Stimulated activated CD4-positive, alpha-beta T cell treated with anti-CD3 and anti-CD28 coated beads, Interleukin-12 subunit alpha, Interleukin-12 subunit beta, amount 100 ng/mL, for 48 hours (primary cell): ENCODE results near the gene PAX5.

ENCODE experiments used
- DNase-seq, 3 donors: peaks; one replicate each; pipeline ENCODE4 v3.0.0-alpha.2; 2020; ENCODE audit warnings: low read depth in 2 of 3, low spot score in 1 of 3

PAX5 gene

DNA sequence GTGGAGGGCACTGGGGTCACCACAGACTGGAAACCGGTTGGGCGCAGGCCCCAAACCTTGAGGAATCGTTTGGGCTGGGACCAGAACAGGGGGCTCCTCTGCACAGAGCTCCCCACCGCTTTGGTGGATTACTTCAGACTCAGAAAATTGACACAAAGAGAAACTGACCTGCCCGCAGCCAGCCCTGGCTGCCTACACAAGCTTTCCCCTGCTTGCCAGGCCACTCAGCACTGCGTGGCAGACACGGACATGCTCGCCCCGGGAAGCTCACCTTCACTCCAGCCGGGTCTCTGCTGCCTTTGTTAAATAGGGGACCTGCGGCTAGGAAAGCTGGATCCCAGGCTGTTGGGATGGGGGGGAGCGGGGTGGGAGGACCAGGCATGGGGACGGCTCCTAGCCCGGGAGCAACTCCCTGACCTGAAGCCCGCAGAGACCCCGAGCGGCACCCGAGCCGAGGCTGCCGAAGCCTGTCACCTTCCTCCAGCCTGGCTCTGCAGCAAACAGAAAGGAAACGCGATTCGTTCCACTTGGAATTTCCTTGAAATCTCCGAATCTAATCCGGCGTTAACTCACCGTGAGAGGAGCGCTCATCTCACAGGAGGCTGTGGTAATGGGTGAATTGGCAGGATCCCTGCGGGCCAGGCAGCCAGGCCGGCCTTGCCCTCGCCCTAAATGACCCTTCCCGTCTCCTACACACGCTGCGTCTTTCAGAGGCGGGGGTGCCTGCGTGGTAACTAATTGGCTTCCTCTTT is 8.8 kb downstream of the PAX5 start:
- no peak for DNase-seq

DNA sequence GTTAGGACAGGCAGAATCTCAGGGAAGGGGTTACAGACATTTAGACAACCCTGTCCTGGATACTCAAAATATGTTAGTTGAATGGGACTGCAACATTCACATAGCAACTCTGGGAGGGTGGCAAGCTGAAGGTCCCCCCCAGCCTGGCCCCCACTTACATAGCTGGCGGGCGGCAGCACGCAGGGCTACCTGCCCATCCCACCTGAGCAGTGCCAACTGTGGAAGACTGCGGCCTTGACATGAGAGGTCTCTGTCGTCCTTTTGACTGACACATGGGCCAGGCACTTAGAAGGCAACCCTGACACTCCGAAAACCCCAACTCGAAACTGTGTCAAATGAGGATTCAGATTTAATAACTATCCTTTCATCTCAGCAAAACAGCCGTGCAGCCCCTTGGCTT is 16.5 kb downstream of the PAX5 start:
- DNase-seq, result no peak

DNA sequence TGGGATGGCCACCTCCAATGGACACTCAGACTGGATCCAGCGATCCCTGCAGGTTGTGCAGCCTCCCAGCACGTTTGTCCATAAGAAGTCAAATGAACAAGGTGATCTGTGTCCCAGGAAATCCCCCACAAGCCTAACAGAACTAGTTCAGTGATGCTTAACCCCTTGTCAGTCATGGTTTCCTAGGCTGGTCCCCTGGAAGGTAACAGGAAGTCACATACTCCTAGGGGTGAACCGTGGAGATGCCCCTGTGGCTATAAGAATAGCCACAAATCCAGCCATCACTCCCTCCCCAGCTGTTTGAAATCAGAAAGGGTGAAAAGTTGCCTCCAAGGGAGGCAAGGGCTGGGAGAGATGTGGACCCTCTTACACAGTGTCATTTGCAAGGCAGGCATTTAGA is 22.5 kb downstream of the PAX5 start:
- DNase-seq, result no peak

DNA sequence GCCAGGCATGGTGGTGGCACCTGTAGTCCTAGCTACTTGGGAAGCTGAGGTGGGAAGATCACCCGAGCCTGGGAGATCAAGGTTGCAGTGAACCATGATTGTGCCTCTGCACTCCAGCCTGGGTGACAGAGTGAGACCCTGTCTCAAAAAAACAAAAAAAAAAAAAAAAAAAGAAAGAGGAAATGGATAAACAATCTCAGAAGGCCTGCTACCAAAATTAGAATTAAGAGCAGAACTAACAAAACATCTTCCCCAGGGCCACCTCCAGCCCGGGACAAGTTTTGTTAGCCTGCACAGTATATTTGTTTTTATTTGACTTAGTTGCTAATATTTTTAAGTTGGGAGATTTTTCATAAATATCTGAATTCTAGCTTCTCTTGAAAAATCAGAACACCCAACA is 23.1 kb downstream of the PAX5 start:
- no peak for DNase-seq

DNA sequence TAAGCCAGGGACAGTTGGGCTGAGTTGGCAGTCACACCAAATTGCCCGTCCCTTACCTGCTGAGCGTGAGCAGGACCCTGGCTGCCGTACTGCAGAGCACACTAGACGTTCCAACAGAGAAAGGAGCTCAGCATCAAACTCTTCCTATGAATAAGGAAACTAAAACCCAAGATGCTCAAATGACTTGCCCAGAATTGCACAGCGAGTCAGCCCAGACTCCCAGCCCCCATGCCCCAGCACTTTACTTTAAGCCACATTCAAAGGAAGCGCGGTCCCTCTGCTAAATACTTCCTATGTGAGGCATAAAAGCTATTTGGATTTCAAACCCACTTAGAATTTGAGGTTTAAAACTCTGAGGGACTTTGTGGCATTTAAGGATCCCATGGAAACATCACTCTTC is 23.9 kb downstream of the PAX5 start:
- no peak for DNase-seq

DNA sequence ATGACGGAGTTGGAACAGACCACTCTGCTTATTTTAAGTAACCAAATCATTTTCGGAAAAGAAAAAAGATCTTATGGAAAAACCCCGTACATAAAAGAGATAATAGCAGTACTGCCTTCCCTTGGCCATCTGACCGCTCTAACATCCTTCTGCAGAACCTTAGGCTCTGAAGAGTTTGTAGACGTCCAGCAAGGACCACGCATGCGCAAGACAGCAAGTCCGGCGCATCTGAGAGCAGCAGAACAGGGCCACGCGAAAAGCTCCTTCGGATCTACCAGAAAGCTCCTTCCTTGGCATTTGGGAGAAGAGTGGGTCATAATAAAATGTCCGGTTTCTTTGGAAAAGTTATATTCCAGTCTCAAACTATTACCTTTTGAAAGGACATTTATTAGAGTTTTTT is 26.8 kb downstream of the PAX5 start:
- DNase-seq, result no peak

DNA sequence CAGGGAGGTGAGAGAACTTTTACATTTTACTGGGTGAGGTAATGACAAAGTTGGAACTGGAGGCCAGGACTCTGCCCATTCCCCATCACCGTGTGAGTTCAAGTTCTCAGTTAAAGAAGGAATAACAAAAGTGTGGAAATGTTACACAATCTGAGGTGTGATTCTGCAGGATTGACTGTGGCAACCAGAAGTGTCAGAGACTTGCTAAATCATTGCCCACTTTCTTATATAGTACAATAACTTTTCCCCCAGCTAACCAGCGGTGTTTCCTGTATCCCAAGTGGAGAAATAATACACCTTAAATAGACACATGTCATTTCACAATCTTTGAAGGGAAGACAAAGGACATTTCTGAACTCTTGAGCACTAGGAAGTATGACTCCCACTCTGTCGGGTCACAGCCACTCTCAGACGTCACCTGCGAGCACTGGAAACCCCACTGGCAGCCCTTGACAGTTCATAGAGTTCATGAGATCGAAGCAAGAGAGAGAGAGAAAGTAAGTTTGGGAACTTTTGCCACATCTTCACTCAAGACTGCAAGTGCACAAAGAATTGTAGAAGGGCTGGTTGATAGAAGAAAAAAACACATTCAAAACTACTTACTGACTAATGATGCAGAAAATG is 28.4 kb downstream of the PAX5 start:
- DNase-seq, result no peak

DNA sequence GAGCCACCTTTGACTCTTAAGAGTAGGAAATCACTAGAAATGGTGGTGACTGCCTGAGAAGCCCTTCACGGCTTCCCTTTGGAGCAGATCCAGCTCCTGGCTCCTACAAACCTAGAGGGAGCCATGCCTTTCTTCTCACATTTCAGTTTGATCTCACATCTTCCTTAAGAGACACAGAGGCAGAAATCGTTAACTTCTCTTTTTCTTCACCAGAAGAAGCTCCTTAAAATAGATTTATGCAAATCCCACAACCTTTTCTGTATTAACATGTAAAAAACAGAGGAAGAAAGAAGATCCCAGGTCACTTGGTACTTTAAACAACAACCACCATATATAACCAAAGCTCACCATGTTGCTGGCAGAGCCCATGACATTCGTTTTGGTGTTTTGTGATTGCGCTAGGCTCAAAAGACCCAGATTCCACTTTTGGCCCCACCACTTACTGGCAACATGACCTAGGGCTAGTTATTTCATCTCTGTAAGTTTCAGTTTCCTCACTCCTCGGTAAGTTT is 29.6 kb downstream of the PAX5 start:
- DNase-seq, result no peak

DNA sequence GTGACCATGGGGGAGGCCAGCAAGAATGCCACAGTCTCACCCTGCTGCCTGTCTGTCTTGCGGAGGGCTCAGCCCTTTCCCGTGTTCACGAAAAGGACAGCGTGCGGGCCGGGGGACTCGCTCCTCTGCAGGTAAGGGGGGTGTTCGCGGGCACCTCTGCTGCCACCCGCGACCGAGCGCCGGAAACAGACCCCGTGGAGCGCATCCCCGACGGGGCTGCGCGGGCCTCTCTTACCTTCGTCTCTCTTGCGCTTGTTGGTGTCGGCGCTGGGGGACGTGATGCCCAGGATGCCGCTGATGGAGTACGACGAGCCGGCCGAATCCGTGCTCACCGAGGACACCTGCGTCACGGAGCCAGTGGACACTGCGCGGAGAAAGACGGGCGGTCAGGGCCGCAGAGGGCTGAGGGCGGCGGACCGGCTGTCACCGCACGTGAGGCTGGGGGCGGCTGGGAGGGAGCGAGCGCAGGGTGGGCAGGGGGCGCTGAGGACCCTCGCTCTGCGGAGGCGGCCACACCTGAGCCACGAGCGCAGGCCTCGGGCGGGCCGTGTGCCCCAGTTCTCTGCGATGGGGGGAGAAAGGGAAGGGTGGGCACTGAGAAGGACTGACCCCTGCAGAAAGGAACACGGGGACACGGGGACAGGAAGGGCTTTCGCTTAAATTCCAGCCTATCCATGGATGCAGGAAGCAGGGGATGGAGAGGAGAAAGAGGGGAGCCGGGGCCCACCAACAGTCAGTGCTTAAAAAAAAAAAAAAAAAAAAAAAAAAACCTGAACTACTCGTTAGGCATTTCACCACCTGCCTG is 31.5 kb downstream of the PAX5 start:
- DNase-seq, result no peak

DNA sequence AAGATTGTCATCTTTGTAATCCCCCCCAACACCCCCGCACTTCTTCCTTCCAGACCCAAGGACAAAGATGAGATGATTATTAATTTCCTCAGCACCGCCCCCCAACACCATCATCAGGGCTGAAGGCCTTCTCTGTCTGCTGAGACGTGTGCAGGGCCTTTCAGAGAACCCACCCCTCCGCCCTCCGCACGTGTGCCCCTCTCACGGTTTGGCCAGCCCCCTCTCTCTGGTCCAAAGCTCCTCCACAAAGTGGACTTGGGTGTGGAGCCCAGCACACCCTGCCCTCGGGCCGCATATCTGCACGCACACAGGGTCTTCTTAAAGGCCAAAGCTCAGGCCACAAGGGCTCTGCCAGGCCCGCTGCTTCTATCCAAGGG is 32.0 kb downstream of the PAX5 start:
- no peak for DNase-seq

DNA sequence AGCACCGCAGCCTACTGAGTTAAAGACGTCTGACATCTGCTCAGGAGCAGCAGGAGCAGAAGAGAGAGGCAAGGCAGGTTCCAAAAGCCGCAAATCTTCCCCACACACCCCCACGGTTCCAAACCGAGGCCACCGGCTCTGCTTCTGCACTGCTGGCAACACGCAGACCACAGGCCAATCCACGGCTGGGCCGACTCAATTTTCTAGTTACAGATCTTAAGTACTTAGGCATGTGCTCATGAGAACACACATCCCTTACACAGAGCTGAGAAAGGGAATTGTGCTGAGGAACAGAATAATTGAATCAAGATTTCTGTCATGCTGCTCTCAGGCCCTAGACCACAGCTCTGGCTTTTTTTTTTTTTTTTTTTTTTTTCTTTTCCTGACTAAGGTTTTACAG is 32.6 kb downstream of the PAX5 start:
- DNase-seq, result no peak

DNA sequence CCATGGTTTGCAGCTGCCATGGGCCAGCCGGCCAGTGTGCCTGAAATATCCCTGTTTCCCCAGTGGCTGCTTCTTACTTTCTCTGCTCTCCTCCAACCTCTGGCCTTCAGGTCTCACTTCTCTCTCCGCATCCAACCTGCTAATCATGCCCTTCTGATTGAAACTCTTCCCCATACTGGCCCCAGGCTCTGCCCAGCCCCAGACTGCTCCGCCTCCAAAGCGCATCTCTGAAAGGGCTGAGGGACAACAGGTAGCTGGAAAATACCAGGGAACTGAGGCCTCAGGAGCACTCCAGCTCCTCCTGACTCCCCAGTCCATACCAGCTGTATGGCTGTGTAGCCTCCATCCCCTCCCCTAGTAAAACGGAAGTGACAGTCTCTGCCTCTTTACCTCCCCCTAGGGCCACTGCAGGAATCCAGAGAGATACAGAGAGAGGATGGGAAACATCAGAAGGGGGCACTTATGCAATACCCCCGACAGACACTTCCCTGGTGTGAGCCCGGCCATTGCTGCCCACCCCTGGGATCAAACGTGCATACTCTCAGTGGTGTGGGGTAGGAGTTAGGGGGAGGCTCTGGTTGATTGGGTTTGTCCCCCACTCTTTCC is 34.2 kb downstream of the PAX5 start:
- no peak for DNase-seq

DNA sequence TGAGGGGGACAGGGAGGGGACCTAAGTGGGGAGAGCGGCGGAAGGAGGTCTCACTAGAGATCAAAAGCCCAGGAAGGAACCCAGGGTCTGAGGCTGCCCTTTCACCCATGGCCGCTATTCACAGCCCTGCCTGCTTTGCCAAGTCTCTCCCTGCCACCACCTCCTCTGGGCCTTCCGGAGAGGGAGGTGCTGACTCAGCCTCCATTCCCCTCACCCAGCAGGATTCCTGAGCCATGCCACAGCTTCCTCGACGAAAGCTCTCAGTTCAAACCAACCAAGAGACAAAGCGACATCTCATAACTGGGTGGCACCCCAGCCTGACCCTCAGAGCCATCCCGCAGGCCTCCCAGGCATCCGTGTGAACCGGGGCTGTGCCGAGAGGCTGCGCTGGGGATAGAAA is 36.7 kb downstream of the PAX5 start:
- no peak for DNase-seq

DNA sequence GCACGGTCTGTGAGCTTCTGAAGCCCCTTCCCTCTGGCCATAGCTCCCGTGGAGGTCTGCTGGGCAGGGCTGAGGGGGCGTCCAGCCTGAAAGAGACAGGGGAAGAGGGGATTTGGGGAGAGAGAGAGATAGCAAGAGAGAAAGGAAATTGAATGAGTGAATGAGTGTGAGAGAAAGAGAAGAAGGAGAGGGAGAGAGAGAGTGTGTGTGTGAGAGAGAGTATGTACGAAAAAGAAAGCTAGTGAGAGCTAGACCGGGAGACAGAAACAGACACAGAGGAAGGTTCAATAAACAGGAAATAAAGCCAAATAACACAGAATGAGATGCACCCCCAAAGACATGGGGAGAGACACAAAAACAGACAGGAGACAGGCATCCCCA is 37.4 kb downstream of the PAX5 start:
- DNase-seq, result no peak

DNA sequence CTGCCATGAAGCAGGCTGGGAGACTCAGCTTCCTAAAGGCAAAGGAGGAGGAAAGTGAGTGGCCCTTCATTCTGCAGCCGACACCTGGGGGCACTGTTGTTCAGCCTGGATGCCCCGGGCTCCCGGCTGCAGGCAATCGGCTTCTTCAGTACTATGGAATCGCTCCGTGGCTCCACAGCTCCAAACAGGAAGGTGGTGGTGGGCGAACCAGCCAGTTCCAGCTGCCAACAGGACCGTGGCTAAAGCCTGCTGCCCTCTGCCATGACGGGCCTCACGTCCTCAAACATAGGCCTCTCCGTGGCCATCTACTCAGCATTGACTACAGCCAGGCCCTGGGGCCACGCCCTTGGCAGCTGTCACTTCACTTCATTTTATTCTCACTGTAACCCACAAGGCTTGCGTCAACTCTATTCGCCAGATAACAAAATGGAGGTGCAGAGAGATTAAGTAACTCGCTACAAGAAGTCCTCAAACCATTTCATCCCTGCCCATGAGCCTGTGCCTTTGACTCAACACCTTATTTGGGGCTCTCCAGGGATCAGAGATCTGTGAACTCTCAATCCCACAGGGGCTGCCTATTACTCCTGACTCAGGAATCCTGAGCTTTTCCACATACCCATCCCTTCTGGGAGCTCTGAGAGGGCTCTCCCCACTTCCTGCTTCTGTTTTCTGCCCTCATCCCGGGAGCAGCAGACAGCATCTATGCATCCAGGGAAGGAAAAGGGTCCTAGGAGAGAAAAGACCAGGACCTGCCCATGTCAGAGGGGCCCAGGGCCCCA is 38.0 kb downstream of the PAX5 start:
- DNase-seq, result peak; percentile 23 to 48 (median 41)

DNA sequence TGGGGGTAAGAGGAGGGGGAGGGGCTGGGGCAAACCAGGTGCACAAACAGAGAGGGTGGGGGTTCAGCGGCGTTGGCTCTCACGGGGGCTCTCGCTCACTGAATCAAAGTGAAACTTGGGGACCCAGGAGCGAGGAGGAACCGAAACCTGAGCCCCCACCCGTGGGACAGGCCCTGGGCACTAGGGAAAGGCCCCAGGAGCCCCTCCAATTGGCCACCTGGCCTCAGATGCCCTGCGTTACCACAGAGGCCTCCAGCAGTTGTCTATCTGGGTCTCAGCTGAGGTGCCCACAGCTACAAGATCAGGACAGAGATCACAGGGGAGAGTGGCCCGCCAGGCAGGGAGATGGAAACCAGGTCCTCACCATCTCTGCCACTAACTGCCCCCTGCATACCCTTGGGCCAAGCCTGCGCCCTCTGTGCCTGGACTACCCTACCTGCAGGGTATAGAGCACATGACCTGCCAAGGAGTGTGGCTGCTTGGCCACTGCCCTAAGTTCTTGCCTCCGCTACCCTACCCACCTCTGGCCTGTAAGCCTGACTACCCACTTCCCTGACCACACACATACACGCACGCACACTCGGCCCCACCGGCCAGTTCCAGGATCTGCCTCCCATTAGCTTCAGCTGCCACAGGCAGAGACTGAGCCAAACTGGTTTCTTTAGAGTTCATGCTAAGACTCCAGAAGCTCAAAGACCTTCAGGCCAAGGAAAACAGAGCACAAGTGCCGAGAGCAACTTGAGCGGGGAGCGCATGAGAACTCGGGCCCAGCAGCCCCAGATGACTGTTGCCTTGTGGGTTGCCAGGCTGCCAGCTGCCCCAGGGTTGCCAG is 39.9 kb downstream of the PAX5 start:
- DNase-seq, result no peak

DNA sequence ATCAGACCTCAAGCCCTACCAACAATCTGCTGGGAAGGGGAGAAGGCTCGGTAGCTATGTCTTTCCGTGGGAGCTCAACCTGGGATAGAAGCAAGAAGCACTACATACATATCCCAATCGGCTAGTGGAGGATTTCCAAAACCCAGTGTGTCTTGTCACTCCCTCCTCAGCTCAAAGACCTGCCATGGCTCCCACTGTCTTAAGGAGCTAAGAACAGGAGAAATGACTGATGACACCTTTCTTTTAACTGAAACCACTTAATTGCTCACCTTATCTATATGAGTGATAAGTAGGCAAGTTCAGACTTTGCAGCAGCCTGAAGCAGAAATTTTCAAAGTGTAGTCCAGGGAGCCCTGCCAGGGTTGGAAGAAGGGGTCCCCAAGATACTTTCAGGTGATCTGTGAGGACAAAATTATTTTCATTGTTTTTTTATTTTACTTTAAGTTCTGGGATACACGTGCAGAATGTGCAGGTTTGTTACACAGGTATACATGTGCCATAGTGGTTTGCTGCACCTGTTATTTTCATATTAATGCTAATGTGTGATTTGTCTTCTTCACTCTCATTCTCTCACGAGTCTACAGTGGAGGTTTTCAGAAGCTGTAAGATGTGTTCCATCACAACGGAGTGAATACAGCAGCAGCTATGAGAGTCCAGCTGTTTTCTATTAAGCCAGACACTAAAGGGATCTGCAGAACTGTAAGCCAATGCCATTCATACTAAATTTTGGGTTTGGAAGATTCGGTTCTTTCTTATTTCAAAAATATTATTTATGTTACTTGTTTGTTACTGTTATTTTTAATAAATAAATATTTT is 41.4 kb downstream of the PAX5 start:
- DNase-seq, result no peak

DNA sequence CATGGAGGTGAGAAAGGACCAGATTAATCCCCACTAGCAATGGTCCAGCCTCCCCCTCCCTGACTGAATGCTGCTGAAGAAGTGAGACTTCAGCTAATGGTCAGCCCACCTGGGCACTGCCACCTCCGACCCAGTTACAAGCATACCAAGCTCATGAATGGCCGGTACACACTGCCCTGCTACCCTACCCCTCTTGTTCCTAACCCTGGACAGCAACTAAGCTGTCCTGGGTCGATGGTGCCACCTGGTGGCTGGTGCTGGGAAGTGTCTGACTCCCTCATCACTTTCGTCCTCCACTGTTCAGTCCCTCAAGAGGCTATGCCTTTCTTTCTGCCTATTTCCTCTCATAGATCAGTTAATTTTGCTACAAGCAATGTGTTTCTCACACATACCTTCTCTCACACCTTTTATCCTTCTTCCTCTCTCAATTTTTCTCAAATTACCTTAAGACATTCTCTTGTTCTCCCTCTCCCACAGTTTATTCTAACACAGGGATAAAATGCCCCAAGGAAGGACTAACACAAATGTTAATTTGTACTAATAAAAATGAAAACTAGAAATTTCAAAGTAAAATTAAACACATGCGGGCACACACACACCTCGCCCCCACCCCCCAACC is 42.4 kb downstream of the PAX5 start:
- DNase-seq, result peak in 2 of 3 donors; percentile 53 to 54

DNA sequence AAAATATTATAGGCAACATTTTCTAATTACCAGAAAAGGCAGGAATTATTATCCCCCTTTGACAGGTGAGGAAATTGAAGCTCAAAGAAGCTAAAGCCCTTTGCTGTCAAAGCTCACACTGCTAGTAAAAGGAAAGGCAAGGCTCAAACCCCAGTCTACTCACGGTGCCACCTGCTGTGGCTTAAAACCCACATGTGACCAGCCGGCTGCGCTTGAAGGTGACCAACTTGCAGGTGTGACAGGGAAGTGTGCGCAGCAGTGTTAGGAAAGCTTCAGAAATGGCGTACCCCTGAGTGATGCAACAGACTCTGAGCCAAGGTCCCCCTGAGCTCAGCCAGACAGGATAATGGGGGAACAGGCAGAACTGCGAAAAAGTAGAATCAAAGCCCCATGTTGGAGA is 45.2 kb downstream of the PAX5 start:
- DNase-seq, result no peak
